Measurements from ENCODE around the gene GATC. TPM values are rescaled to one million over a fixed set of nuclear protein-coding genes. Genes with fewer than 3 reads are reported as not detected.
A peak's percentile ranks its signal among the peaks of the same experiment; 100 is the strongest.

Gene GATC
- total and polyA plus RNA-seq, 2 of the 4 experiments (the other 2 are of a cell fraction): 8.7 to 16.5 TPM

DNA sequence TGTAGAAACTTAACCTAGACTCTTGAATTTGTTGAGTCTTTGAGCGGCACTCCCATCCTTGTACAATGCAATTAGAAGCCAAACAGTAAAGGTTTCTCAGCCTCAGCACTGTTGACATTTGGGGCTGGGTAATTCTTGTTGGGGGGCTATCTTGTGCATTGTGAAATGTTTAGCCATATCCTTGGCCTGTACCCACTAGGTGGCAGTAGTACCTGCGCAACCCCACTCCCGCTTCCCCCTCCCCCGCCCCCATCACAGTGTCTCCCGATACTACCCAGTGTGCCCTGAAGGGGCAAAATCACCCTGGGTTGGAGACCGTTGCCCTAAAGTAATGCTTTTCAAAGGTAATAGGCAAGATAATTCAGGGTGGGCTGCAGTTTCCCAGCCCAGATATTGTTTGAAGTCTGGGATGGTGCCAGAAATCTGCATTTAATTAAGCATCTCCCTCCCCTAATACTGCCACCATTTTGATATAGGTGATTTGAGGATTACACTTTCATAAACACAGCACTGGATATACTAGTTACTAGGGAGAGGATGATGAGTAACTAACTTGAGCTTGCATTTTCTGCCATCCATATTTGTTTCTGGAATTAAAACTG, 6.5 kb upstream of the GATC start:
- ATAC-seq (ENCODE audit: low read depth) (peak; percentile 27; the same call in 1 of the 2 replicates), DNase-seq (peak; percentile 54)
- no peak overlapping the region for H3K18ac ChIP-seq (ENCODE audit: low read depth, low read length)
- peaks cover 10% of the 10 kb centered on the region for H3K36me3 ChIP-seq (ENCODE audit: control insufficient read depth, insufficient read depth, low read length)
- H4K20me1 ChIP-seq (ENCODE audit: insufficient read depth, low read length): 0 out of 2 replicates have a peak, but pooled peaks cover 7% of the 10 kb centered on the region
- H2BK20ac ChIP-seq (ENCODE audit: low read depth, low read length): no peak overlapping the region
- no peaks in the 10 kb centered on the region for H3K9me1 ChIP-seq (ENCODE audit: insufficient read depth, low read length)
- peaks cover 4% of the 10 kb centered on the region; the same call in 1 of the 2 replicates for H3K4me1 ChIP-seq (ENCODE audit: control insufficient read depth, insufficient read depth, low read length)
- ChIA-PET POLR2A (ENCODE audit: unreplicated experiment) (no interaction called here), CTCF (interaction anchor here (0.9 kb wide), 1 partner anchor 137 kb away, joined by 3 read pairs; the partner anchor contains the start of gene SIRT4)
- BruUV-seq (replicated peaks): no TSS peak
- intact Hi-C loops (cut with micrococcal nuclease): no loop called here
- no peak overlapping the region for H2BK5ac ChIP-seq (ENCODE audit: low read depth, low read length, poor library complexity, severe bottlenecking)
- no peak overlapping the region for H2AK9ac ChIP-seq (replicated peaks; ENCODE audit: low read depth, low read length, poor library complexity)
- H3K27ac ChIP-seq (ENCODE audit: insufficient read depth, low read length): no peak overlapping the region
- no peak overlapping the region for H2AFZ ChIP-seq (replicated peaks; ENCODE audit: low read length, poor library complexity)
- H3K4me2 ChIP-seq (ENCODE audit: low read depth, low read length): peak overlapping the region; percentile 58
- H2AK5ac ChIP-seq (ENCODE audit: low read depth, low read length): no peak overlapping the region; the same call in 1 of the 2 replicates
- H3K14ac ChIP-seq (replicated peaks; ENCODE audit: low read depth, low read length): no peak overlapping the region
- in situ Hi-C loops (cut with MboI; ENCODE audit: low sequenced_read_pairs): loop anchor here (25.0 kb wide), 1 partner anchor 102 kb away; the partner anchor contains the start of gene PLA2G1B
- H3K23ac ChIP-seq (ENCODE audit: low read depth, low read length): no peak overlapping the region
- H3K4me3 ChIP-seq (ENCODE audit: insufficient read depth, low read depth, low read length): no peak overlapping the region
- H3K9me3 ChIP-seq (ENCODE audit: control insufficient read depth, insufficient read depth, low read length): no peaks in the 10 kb centered on the region
- TF ChIP-seq MXI1 (IDR thresholded peaks at IDR 0.05; ENCODE audit: borderline replicate concordance, low read depth, low read length) (no peak), RCOR1 (IDR thresholded peaks at IDR 0.05; ENCODE audit: insufficient replicate concordance, low read length) (no peak), MAFK (IDR thresholded peaks at IDR 0.05; ENCODE audit: low read depth, low read length) (no peak), RAD21 (IDR thresholded peaks at IDR 0.05; ENCODE audit: low read length) (peak; percentile 43; the same call in 1 of the 2 replicates), BHLHE40 (IDR thresholded peaks at IDR 0.05; ENCODE audit: low read depth, low read length) (no peak), CEBPB (IDR thresholded peaks at IDR 0.05; ENCODE audit: low read depth, low read length) (peak; percentile 76), SMC3 (IDR thresholded peaks at IDR 0.05; ENCODE audit: low read depth, low read length) (0 out of 2 replicates have a peak, but pooled peaks have one; percentile 16), MAZ (IDR thresholded peaks at IDR 0.05; ENCODE audit: borderline replicate concordance, low read depth, low read length) (no peak; the same call in 1 of the 2 replicates), POLR2A (IDR thresholded peaks at IDR 0.05; ENCODE audit: low read depth, low read length) (no peak), FOS (IDR thresholded peaks at IDR 0.05; ENCODE audit: low read depth, low read length) (no peak), CHD1 (IDR thresholded peaks at IDR 0.05; ENCODE audit: low read depth, low read length) (no peak)
- TF ChIP-seq, protein P1, sequence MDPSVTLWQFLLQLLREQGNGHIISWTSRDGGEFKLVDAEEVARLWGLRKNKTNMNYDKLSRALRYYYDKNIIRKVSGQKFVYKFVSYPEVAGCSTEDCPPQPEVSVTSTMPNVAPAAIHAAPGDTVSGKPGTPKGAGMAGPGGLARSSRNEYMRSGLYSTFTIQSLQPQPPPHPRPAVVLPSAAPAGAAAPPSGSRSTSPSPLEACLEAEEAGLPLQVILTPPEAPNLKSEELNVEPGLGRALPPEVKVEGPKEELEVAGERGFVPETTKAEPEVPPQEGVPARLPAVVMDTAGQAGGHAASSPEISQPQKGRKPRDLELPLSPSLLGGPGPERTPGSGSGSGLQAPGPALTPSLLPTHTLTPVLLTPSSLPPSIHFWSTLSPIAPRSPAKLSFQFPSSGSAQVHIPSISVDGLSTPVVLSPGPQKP (IDR thresholded peaks at IDR 0.05; ENCODE audit: borderline replicate concordance, low read depth, low read length): no peak
- TF ChIP-seq, protein P2, sequence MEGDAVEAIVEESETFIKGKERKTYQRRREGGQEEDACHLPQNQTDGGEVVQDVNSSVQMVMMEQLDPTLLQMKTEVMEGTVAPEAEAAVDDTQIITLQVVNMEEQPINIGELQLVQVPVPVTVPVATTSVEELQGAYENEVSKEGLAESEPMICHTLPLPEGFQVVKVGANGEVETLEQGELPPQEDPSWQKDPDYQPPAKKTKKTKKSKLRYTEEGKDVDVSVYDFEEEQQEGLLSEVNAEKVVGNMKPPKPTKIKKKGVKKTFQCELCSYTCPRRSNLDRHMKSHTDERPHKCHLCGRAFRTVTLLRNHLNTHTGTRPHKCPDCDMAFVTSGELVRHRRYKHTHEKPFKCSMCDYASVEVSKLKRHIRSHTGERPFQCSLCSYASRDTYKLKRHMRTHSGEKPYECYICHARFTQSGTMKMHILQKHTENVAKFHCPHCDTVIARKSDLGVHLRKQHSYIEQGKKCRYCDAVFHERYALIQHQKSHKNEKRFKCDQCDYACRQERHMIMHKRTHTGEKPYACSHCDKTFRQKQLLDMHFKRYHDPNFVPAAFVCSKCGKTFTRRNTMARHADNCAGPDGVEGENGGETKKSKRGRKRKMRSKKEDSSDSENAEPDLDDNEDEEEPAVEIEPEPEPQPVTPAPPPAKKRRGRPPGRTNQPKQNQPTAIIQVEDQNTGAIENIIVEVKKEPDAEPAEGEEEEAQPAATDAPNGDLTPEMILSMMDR (conservative IDR thresholded peaks at IDR 0.05; ENCODE audit: low read depth, low read length): peak; percentile 56
- no peak overlapping the region for H3K56ac ChIP-seq (ENCODE audit: extremely low read depth, insufficient read depth, low read length)
- H3K4ac ChIP-seq (ENCODE audit: low read depth, low read length): no peak overlapping the region
- H4K8ac ChIP-seq (ENCODE audit: low read depth in 2 of 2, low read length in 2 of 2): no peak overlapping the region
- dilution Hi-C loops (cut with HindIII; ENCODE audit: low sequenced_read_pairs, unreplicated experiment): no loop called here
- no peak overlapping the region for H3K9ac ChIP-seq (ENCODE audit: low read depth, low read length)
- no peak overlapping the region; the same call in 1 of the 2 replicates for H4K5ac ChIP-seq (ENCODE audit: low read depth, low read length)
- no peaks in the 10 kb centered on the region for H3K27me3 ChIP-seq (ENCODE audit: control insufficient read depth, insufficient read depth, low read length)
- no CpG with 5 or more reads among the region's 6 CpGs for WGBS, 2 experiments (ENCODE audit: extremely low coverage in 2 of 2, insufficient read length in 1 of 2)
- no peak overlapping the region for H2BK120ac ChIP-seq (ENCODE audit: low read depth, low read length)
- H3K79me1 ChIP-seq (ENCODE audit: low read depth in 1 of 2, low read length in 2 of 2): peaks cover 14 to 39% of the 10 kb centered on the region in 2 experiments
- no peak overlapping the region for H4K91ac ChIP-seq (ENCODE audit: insufficient read depth, low read depth, low read length)
- no peak overlapping the region for H2BK15ac ChIP-seq (ENCODE audit: low read depth, low read length)
